HFFc6 (cell line): ENCODE results near the gene HIRA. TPM values are rescaled to one million over a fixed set of nuclear protein-coding genes. Genes with fewer than 3 reads are reported as not detected.

ENCODE experiments used
- DNase-seq: peaks from one replicate; pipeline ENCODE4 v3.0.0-alpha.2; 2018
- H3K27ac Mint-ChIP-seq: 2 replicates; pipeline ENCODE4 v1.8.0; 2020; ENCODE audit warnings: mild to moderate bottlenecking, mixed read lengths
- H3K27me3 Mint-ChIP-seq: 2 replicates; pipeline ENCODE4 v1.8.0; 2021; ENCODE audit warnings: mild to moderate bottlenecking, moderate library complexity, mixed read lengths; ENCODE audit not compliant: insufficient read depth
- H3K36me3 Mint-ChIP-seq: 2 replicates; pipeline ENCODE4 v1.8.0; 2021; ENCODE audit warnings: low read depth, mixed read lengths
- H3K4me1 Mint-ChIP-seq: 2 replicates; pipeline ENCODE4 v1.8.0; 2020; ENCODE audit warnings: low read depth, mixed read lengths
- H3K4me3 Mint-ChIP-seq: 2 replicates; pipeline ENCODE4 v1.8.0; 2020; ENCODE audit warnings: mild to moderate bottlenecking, moderate library complexity, mixed read lengths
- H3K9me3 Mint-ChIP-seq: 2 replicates; pipeline ENCODE4 v1.8.0; 2020; ENCODE audit warnings: mild to moderate bottlenecking, mixed read lengths
- total RNA-seq, 6 experiments: library from RNA; stranded (reverse); fragmentation: NEBNext Ultra II Directional; extraction: Animal tissue kit (Norgen Biotek cat#: 25700); gene quantifications; 2 replicates in 1 of 6; 3 replicates in 5 of 6; pipeline ENCODE4 v1.2.3, GENCODE V29; 2021
- TF ChIP-seq, protein P1 (sequence below): fragments of 200-600 bp; sonication (generic); IDR thresholded peaks from 2 replicates; pipeline ENCODE4 v1.5.0; 2021; ENCODE audit warnings: antibody characterized with exemption, mild to moderate bottlenecking

HIRA gene
- total RNA-seq, 6 experiments from 2014 or later: 26.6 to 30.8 (median 27.4) TPM

DNA sequence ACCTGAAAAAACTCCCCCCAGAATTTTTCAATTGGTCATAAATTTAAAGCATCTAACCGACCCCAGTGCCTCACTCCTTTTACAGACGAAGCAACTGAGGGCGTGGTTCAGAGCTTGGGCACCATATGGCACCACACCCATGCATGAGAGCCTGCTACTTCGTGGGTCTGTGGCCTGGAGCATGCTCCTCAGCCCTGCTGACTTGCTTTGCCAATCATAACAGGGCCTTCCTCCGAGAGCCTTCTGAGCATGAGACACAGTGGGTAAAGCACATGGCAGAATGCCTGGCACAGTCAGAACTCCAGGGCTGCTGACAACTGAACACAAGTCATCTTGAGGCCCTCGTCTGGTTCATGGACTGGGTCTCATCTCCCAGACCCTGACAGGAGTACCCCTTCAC lies 33.3 kb downstream of the HIRA start:
- peaks cover 23% of the 10 kb centered on the region for H3K36me3 Mint-ChIP-seq
- H3K9me3 Mint-ChIP-seq: no peaks in the 10 kb centered on the region
- no peak overlapping the region for H3K27ac Mint-ChIP-seq
- no peak for DNase-seq
- TF ChIP-seq, protein P1, sequence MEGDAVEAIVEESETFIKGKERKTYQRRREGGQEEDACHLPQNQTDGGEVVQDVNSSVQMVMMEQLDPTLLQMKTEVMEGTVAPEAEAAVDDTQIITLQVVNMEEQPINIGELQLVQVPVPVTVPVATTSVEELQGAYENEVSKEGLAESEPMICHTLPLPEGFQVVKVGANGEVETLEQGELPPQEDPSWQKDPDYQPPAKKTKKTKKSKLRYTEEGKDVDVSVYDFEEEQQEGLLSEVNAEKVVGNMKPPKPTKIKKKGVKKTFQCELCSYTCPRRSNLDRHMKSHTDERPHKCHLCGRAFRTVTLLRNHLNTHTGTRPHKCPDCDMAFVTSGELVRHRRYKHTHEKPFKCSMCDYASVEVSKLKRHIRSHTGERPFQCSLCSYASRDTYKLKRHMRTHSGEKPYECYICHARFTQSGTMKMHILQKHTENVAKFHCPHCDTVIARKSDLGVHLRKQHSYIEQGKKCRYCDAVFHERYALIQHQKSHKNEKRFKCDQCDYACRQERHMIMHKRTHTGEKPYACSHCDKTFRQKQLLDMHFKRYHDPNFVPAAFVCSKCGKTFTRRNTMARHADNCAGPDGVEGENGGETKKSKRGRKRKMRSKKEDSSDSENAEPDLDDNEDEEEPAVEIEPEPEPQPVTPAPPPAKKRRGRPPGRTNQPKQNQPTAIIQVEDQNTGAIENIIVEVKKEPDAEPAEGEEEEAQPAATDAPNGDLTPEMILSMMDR: no peak
- no peak overlapping the region for H3K4me3 Mint-ChIP-seq
- H3K4me1 Mint-ChIP-seq: peaks cover 4% of the 10 kb centered on the region
- H3K27me3 Mint-ChIP-seq: no peaks in the 10 kb centered on the region; the same call in 1 of the 2 replicates

GRCh38 chr22:19397734-19398104 lies 33.8 kb downstream of the HIRA start:
- H3K9me3 Mint-ChIP-seq: no peaks in the 10 kb centered on the region
- no peaks in the 10 kb centered on the region for H3K4me1 Mint-ChIP-seq
- H3K36me3 Mint-ChIP-seq: peaks cover 23% of the 10 kb centered on the region
- TF ChIP-seq, protein P1: no peak
- no peaks in the 10 kb centered on the region; the same call in 1 of the 2 replicates for H3K27me3 Mint-ChIP-seq
- no peak overlapping the region for H3K27ac Mint-ChIP-seq
- no peak overlapping the region for H3K4me3 Mint-ChIP-seq
- no peak for DNase-seq

DNA sequence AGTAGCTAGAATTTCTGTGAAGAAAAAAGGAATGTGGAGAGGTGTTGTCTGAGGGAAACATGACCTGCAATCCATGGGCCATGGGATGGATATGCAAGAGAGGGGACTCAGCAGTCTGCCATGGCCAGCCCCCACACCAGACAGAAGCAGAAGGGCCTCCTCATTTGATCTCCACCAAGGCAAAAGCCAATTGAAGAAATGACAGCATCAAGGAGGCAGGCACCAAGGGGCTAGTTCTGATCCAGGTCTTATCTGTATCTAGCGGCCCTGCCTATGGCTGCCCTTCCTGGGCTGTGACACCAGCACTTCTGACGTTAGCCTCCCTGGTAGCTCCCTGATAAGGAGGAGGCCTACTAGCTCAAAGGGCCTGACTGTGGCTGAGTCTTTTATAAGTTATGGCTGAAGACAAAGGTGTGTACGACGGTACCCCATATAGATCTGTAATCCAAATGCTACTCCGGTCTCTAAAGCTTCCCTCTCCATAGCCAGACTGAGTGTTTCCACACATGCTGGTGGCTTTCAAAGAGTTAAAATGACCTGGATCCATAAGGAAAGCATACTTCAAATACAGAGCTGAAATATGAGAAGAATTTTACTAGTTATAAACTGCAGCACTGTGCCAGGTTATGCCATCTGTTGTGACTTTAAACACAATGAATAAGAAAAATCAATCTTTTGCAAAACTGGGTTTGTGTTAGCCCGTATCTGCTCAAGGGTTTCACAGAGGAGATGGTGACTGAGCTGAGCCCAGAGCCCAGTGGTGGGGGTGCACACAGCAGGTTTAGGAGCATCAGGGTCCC lies 34.4 kb downstream of the HIRA start:
- Mint-ChIP-seq H3K9me3 (no peaks in the 10 kb centered on the region), H3K27ac (no peak overlapping the region), H3K36me3 (peaks cover 23% of the 10 kb centered on the region), H3K4me1 (no peaks in the 10 kb centered on the region), H3K27me3 (no peaks in the 10 kb centered on the region; the same call in 1 of the 2 replicates), H3K4me3 (no peak overlapping the region)
- TF ChIP-seq, protein P1: no peak
- no peak for DNase-seq

DNA sequence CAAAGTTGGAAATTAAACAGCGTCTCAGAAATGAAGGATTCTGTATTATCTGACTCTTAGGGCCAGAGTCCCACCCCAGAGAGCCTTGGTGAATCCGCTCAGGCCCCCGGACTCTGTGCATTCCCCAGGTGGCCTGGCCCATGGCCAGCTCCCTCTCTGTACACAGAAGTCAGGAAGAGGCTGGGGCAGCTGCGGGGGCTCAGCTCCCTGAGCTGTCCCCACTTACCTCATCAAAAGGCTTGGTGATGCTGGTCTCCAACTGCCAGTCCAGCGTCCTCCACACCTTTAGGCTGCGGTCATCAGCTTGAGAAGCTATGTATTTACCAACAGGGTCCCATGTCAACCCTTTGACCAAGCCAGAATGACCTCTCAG lies 35.0 kb downstream of the HIRA start:
- no peaks in the 10 kb centered on the region for H3K9me3 Mint-ChIP-seq
- no peak overlapping the region for H3K27ac Mint-ChIP-seq
- H3K27me3 Mint-ChIP-seq: no peaks in the 10 kb centered on the region; the same call in 1 of the 2 replicates
- no peaks in the 10 kb centered on the region for H3K4me1 Mint-ChIP-seq
- peaks cover 17% of the 10 kb centered on the region for H3K36me3 Mint-ChIP-seq
- TF ChIP-seq, protein P1: no peak
- no peak overlapping the region for H3K4me3 Mint-ChIP-seq
- DNase-seq: no peak

- Mint-ChIP-seq H3K36me3 (peaks cover 11% of the 10 kb centered on the region), H3K27ac (no peak overlapping the region), H3K4me3 (no peak overlapping the region), H3K4me1 (no peaks in the 10 kb centered on the region), H3K27me3 (no peaks in the 10 kb centered on the region), H3K9me3 (no peaks in the 10 kb centered on the region)
- DNase-seq: no peak
- TF ChIP-seq, protein P1: no peak
Measured at GRCh38 chr22:19395276-19395675, 36.3 kb downstream of the HIRA start.
